Parathyroid adenoma (tissue), 2 donors: ENCODE results near the gene TAP1.

Source experiments
- H2AFZ ChIP-seq: fragments of 300-600 bp; sonication (generic); one replicate; pipeline ENCODE4 v1.7.0; 2017; ENCODE audit warnings: antibody characterized with exemption, mild to moderate bottlenecking
- H3K27ac ChIP-seq: fragments of 300-600 bp; sonication (generic); one replicate; pipeline ENCODE4 v1.7.0; 2017
- H3K27me3 ChIP-seq: fragments of 300-600 bp; sonication (generic); one replicate; pipeline ENCODE4 v1.7.0; 2017; ENCODE audit warnings: low read length; ENCODE audit not compliant: control insufficient read depth, insufficient read depth
- H3K36me3 ChIP-seq: fragments of 300-600 bp; sonication (generic); one replicate; pipeline ENCODE4 v1.7.0; 2017; ENCODE audit warnings: low read length; ENCODE audit not compliant: control insufficient read depth, insufficient read depth
- H3K4me1 ChIP-seq: fragments of 300-600 bp; sonication (generic); one replicate; pipeline ENCODE4 v1.7.0; 2017; ENCODE audit warnings: control low read depth
- H3K4me2 ChIP-seq: fragments of 300-600 bp; sonication (generic); one replicate; pipeline ENCODE4 v1.7.0; 2017; ENCODE audit warnings: low read length
- H3K4me3 ChIP-seq: fragments of 300-600 bp; sonication (generic); one replicate; pipeline ENCODE4 v1.7.0; 2017; ENCODE audit warnings: low read depth, low read length
- H3K79me2 ChIP-seq: fragments of 300-600 bp; sonication (generic); one replicate; pipeline ENCODE4 v1.7.0; 2017; ENCODE audit warnings: control low read depth
- H3K9ac ChIP-seq: fragments of 300-600 bp; sonication (generic); one replicate; pipeline ENCODE4 v1.7.0; 2017; ENCODE audit warnings: mild to moderate bottlenecking
- H3K9me3 ChIP-seq: fragments of 300-600 bp; sonication (generic); one replicate; pipeline ENCODE4 v1.7.0; 2017; ENCODE audit warnings: low read length; ENCODE audit not compliant: control insufficient read depth
- TF ChIP-seq, protein P1 (sequence below): fragments of 300-600 bp; sonication (generic); IDR thresholded peaks from one replicate; pipeline ENCODE4 v1.7.0; 2017; ENCODE audit warnings: antibody characterized with exemption, mild to moderate bottlenecking
- donor health status: primary hyperparathyroidism.

The TAP1 gene

GRCh38 chr6:32842021-32842650 lies 11.4 kb downstream of the TAP1 start:
- no peak overlapping the region for H3K4me2 ChIP-seq
- no peak overlapping the region for H3K27ac ChIP-seq
- no peaks in the 10 kb centered on the region for H3K27me3 ChIP-seq
- H3K36me3 ChIP-seq: no peaks in the 10 kb centered on the region
- H3K79me2 ChIP-seq: no peaks in the 10 kb centered on the region
- no peak overlapping the region for H2AFZ ChIP-seq
- H3K9me3 ChIP-seq: no peaks in the 10 kb centered on the region
- no peak overlapping the region for H3K9ac ChIP-seq
- no peaks in the 10 kb centered on the region for H3K4me1 ChIP-seq
- TF ChIP-seq, protein P1, sequence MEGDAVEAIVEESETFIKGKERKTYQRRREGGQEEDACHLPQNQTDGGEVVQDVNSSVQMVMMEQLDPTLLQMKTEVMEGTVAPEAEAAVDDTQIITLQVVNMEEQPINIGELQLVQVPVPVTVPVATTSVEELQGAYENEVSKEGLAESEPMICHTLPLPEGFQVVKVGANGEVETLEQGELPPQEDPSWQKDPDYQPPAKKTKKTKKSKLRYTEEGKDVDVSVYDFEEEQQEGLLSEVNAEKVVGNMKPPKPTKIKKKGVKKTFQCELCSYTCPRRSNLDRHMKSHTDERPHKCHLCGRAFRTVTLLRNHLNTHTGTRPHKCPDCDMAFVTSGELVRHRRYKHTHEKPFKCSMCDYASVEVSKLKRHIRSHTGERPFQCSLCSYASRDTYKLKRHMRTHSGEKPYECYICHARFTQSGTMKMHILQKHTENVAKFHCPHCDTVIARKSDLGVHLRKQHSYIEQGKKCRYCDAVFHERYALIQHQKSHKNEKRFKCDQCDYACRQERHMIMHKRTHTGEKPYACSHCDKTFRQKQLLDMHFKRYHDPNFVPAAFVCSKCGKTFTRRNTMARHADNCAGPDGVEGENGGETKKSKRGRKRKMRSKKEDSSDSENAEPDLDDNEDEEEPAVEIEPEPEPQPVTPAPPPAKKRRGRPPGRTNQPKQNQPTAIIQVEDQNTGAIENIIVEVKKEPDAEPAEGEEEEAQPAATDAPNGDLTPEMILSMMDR: no peak
- H3K4me3 ChIP-seq: no peak overlapping the region

DNA sequence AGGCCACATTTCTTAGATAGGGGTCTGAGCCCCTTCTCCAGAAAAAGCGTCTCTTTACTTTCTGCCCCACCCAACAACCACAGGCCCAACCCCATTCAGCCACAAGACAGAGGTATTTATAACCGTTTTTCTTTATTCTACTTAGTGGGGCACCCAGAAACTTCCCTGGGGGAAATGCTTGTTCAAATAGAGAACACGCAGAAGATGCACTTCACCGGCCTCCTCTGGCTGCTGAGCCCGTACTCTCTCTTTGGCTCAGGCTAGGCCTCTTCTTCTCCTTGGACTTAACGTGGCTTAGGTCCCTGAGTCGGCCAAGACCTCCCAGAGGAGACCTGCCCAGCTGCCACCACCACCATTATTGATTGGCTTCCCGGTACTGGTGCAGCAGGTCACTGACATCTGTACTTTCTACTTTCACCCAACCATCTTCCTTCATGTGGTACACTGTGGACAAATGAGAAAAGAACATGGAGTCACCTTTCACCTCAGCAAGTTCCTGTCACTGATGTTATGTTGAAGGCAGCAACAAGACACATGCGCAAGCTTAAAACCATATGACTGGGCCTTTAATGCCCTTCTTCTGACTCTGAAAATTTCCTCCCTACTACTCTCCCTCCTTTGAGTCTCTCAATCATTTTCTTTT lies 12.8 kb downstream of the TAP1 start:
- H3K79me2 ChIP-seq: no peaks in the 10 kb centered on the region
- TF ChIP-seq, protein P1: no peak
- no peak overlapping the region for H3K27ac ChIP-seq
- no peak overlapping the region for H3K9ac ChIP-seq
- no peaks in the 10 kb centered on the region for H3K36me3 ChIP-seq
- H3K27me3 ChIP-seq: no peaks in the 10 kb centered on the region
- H3K4me1 ChIP-seq: no peaks in the 10 kb centered on the region
- H2AFZ ChIP-seq: no peak overlapping the region
- no peaks in the 10 kb centered on the region for H3K9me3 ChIP-seq
- no peak overlapping the region for H3K4me3 ChIP-seq
- no peak overlapping the region for H3K4me2 ChIP-seq

DNA sequence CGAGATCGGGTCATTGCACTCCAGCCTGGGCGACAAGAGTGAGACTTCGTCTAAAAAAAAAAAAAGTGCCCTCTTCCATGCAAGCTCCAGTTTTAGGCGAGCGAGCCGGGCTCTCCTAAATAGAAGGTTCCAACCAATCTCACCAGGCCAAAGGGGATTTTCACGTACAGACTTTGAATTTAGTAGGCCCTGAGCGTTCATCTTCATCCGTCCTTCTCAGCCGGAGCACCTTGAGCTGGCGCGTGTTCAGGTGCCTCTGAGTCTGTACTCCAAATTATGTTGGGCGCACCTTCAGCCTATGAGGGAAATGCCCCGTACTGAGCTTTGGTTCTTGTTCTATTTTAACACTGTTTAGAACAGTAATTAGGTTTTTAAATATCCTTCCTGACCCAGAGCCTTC lies 14.1 kb downstream of the TAP1 start:
- no peak overlapping the region for H2AFZ ChIP-seq
- peak overlapping the region; percentile 89 for H3K27ac ChIP-seq
- H3K4me2 ChIP-seq: no peak overlapping the region
- H3K27me3 ChIP-seq: no peaks in the 10 kb centered on the region
- no peaks in the 10 kb centered on the region for H3K9me3 ChIP-seq
- no peak overlapping the region for H3K4me3 ChIP-seq
- TF ChIP-seq, protein P1: no peak
- no peaks in the 10 kb centered on the region for H3K4me1 ChIP-seq
- no peaks in the 10 kb centered on the region for H3K36me3 ChIP-seq
- H3K79me2 ChIP-seq: no peaks in the 10 kb centered on the region
- no peak overlapping the region for H3K9ac ChIP-seq

DNA sequence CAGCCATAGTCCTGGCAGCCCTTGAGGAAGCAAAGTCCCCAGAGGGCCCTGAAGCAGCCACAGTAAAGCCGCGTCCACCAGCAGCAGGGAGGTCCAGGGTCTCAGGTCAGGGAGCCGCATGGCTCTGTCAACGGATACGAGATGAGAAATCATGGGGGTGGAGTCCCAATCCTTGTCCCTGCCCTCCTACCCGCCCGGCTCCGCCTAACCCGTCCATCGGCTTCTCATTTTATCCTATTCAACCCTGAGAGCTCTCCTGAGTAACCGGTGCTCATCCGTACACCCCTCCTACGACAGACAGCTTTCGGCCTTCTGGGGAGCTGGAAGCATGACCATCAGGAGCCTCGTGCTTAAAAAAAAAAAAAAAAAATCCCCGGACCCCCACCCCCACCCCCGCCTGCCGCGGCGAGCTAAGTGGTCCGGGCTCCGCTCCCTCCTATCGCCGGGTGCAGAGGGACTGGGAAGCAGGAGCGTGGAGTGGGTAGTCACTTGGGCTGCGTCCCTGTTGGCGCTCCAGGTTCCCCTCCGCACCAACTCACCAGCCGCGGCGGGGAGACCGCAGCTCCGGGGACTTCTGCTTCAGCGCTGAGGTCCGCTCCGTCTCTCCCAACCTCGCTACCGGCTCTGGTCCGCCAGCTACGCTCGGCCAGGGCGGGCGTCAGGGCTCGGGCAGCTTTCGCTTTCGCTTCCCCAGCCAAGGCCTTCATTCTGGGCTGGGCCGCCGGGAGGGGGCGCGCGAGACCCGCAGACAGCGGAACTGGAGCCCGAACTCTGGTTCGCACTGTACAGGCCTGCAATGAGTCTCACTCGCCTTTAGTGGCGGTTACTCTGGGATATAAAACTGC lies 15.2 kb downstream of the TAP1 start, which contains the start of gene TAP2:
TSS of gene TAP2 (minus strand) at position 626 of the 845 bp plus-strand sequence. CDS start at position 120, 506 bp downstream.
- Histone ChIP-seq H3K36me3 (no peaks in the 10 kb centered on the region), H3K27me3 (no peaks in the 10 kb centered on the region), H3K4me3 (peak within 1 kb of the TSS; percentile 86), H3K9me3 (no peaks in the 10 kb centered on the region), H2AFZ (peak within 1 kb of the TSS; percentile 94), H3K4me1 (no peaks in the 10 kb centered on the region), H3K27ac (peak within 1 kb of the TSS; percentile 89), H3K9ac (peak within 1 kb of the TSS; percentile 70), H3K79me2 (no peaks in the 10 kb centered on the region), H3K4me2 (peak within 1 kb of the TSS; percentile 80)
- TF ChIP-seq, protein P1: peak; percentile 97
